CD4-positive, alpha-beta T cell treated with Interleukin-15 for 1 hour (primary cell): ENCODE data around the gene KIAA0319L.
"Not testable (repeated sequence)": the region's sequence is repeated elsewhere in the genome, so short reads cannot be mapped to it uniquely, and the experiment has no call there.

Experiments used
- DNase-seq: peaks from one replicate; pipeline ENCODE4 v3.0.0-alpha.2; 2020

Gene KIAA0319L

DNA sequence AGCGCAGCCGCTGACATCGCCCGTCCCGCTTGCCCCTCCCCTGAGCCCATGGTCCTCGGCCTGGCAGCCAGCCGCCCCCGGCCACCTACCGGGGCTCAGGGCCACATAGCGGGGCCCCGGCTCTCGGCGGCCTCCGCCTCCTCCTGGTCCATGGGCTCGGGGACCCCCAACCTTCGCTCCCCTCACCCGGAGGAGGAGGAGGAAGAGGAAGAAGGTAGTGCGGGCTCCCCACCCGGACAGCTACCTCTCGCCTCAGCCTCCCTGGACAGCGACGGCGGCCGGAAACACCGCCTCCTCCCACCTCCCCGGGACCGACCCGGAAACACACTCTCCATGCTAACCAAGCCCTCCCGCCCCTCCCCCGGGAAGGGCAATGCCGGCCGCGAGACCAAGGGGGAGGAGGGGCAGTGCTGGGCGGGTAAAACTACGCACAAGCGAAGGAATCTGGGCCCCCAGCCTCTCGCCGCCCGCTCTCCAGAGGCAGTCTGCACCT is at the start of gene KIAA0319L:
KIAA0319L (minus strand) TSS at position 286 of the 493 bp plus-strand sequence. CDS start 2,912 bp downstream, outside the sequence.
- DNase-seq = no peak

DNA sequence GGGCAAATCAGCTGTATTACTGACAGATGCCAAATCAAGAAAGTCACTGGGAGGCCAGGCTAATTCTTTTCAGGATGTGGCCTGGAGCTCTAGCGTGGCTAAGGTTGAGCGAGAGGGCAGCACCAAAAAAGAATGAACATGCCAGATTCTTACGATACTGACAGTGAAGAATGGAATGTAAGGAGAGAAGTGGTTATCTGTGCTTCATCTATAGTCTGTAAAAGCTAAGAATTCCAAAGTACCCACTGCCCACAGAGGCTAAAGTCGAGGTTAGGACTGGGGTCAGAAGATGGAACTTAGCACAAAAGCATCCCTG is 48.6 kb upstream of the KIAA0319L start:
- DNase-seq = no peak

DNA sequence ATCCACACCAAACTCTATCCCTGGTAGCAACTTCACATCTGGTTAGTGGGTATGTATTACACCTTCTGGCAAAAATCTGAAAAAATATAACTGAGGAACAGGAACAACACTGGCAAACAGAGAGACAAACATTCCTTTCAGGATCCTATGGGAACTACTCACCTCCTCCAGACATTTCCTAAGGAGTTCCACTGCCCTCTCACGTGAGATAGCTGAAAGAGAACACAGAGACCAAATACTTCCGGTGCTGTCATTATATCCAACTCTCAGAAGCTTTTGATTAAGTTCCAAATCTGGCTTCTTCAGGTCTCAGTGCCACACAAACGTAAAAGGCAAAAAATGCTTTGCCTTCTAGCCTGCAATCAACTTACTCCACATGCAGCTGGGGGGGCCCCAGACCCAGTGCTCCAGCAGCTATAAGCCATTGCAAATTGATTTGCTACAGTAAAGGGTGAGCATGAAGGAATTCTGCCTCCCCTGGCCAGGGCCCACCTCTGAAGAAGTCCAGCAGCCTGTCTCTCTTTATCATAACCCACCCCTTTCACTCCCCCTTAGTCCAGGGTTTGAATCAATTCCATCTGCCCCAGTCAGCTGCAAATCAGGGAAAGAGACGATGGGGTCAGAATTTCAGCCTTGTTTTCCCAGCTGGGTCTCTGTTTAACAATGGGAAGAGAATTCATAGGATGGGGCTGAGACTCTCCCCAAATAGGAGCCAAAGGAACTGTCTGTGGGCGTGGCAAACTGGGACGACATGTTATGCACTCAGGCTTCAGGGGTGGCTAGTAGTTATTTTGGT is 48.1 kb upstream of the KIAA0319L start:
- no peak for DNase-seq

DNA sequence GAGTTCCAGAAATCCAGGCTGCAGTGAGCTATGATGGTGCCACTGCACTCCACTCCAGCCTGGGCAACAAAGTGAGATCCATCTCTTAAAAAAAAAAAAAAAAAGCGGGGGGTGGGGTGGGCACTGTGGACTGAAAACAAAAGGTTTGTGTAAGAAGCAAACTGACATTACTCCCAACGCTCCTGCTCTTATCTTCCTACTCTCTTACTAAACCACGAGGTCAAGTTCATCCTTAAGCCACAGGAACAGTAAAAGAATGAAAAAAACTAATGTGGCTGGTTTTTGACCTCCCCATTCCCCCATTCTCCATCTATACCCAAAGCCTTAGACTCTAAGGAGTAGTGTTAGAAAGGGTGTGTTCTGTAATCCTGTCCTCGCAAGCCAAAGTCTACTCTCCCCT is 46.7 kb upstream of the KIAA0319L start:
- no peak for DNase-seq

DNA sequence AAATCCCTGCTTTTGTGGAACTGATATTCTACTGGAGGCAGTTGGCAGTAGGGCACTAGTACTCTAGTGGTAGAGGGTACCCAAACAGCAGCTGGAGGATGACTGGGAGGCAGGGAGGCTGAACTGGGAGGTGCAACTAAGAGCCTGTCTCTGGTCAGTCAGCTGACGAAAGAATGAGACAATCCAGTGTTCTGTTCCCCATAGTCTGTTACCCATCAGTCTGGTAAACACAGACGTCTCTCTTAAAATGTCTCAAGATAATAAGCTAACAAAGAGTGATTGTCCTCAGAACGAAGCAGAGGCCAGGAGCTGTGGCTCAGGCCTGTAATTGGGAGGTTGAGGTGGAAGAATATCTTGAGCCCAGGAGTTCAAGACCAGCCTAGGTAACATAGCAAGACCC is 46.3 kb upstream of the KIAA0319L start:
- DNase-seq = no peak

DNA sequence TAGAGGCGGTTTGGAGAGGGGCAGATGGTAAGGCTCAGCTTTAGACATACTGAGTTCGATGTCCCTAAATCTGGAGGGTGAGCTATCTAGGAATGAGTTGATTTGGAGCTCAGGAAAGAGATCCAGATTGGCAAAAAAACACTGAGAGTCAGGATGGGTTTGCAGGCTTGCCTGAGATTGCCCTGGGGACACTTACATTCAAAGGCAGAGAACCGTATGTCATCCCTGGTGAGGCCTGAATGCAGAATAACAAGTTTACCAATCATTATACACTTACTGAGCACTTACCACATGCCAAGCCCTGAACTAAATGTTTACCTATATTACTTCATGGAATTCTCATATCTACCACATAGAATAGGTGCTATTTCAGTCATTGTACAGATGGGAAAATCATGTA is 43.4 kb upstream of the KIAA0319L start:
- DNase-seq = no peak

DNA sequence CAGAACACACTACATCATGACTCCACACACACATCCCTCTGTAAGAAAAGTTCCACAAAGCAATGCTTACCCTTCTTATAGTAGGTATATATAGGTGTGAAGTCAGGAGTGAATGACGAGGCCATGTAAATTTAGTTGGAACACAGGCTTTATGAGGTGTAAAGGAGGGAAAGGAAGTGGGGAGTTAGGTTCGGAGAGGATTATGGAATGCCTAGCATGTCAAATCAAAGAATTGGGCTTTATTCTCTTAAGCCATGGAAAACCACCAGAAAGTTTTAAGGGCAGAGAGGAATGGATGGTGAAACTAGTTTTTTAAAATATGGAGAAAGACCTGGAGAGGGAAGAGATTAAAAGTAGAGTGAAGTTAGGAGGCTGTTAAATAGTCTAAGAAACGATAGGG is 42.2 kb upstream of the KIAA0319L start:
- DNase-seq = no peak

DNA sequence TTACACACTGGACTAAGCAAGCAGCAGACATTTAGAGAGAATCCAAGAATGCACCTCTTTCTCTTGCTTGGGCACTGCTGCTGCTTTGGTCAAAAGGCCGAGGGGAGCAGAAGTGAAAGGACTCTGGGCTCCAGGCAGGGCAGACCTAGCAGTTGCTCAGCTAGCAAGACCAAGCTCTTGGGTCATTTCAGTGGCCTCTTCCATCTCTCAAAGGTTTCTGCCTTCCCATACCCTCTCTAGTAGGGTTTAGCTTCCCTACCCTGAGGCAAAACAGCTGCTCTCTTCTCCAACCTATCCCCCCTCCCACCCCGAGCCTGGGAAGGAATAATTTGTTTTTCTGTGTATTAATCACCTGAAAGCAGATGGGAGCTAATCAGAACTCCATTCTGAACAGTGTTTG is 41.7 kb upstream of the KIAA0319L start:
- DNase-seq = no peak

DNA sequence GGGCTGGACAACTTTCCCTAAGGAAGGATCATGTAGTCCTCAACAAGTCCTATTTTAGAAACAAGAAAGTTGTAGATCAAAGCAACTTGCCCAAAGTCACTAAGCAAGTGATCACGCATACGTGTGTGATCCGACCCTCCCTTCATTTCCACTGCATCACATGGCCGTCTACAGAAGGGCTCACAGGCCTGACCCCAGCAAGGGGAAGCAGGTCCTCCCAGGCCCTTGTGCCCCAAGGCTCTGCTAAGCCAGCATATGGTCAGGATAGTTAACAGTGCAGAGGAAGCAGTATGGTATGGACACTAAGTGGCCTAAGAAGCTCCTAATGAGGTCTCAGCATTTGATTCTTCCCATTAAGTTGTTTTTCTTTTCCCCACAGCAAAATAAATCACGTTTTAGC is 40.7 kb upstream of the KIAA0319L start:
- no peak for DNase-seq

DNA sequence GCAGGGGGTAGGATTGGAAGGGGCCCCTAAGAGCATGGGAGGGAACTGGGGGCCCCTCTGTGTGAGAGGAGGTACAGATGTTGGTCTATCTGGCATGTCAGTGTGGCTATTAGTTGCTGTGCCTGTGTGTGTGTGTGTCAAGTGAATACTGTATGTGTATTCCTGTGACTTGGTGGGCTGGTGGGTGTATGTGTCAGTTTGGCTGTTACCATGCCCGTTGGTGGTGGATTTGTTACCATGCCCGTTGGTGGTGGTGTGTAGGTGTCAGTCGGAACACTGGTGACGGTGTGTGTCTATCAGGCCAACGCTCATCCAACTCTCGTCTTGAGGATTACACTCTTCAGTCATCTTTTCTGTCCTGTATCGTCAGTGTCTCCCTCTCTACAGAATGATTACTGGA is 38.5 kb upstream of the KIAA0319L start:
- no peak for DNase-seq

DNA sequence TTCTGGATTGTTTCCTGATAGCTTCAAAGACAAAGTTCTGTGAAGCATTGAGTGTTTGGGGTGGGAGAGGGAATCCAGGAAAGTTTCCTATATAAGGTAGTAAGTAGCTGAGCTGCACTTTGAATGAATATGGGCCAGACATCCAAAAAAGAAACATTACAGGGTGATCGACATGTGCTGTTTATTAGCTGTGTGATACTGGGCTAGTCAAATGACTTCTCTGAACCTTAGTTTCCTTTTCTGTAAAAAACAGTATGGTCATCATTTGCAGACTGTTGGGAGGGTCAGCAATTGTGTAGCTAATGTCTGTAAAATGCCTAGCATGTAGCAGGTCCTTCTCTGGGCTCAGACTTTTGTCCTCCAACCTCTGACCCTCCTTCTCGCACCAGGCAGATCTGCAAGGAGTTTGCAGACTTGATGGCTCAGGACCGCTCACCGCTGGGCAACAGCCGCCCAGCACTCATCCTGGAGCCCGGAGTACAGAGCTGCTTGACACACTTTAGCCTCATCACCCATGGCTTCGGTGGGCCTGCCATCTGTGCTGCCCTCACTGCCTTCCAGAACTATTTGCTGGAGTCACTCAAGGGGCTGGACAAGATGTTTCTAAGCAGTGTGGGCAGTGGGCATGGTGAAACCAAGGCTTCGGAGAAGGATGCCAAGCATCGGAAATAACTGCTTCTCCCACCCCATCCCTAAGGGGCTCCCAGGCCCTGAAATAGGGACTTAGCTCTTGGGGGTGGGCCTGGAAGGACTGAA is 37.0 kb upstream of the KIAA0319L start:
- DNase-seq = no peak

DNA sequence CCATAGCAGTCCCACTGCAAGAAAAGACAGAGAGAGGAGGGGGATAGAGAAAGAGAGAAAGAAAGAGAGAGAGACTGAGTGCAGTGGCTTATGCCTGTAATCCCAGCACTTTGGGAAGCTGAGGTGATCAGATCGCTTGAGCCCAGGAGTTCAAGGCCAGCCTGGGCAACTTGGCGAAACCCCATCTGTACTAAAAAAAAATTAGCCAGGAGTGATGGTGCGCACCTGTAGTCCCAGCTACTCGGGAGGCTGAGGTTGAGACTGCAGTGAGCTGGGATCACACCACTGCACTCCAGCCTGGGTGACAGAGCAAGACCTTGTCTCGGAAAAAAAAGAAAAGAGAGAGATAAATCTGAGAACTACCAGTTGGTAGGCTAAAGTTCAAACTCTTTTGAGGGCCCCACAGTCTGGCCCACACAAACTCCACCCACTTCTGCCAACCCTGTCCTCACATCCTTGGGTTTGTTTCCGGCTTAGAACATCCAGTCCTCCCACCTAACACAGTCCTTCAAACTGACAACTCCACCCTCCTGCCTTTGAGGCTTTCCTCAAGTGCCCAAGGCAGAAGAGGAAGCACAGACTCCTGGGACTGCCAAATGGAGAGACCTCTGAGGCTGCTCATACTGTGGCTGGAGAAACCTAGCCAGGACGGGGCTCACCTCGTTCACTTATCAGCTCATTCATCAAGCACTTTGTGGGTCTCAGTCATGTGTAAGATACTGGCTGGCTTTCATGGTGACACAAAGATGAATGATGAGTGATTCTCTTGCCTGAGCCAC is 36.0 kb upstream of the KIAA0319L start:
- no peak for DNase-seq

DNA sequence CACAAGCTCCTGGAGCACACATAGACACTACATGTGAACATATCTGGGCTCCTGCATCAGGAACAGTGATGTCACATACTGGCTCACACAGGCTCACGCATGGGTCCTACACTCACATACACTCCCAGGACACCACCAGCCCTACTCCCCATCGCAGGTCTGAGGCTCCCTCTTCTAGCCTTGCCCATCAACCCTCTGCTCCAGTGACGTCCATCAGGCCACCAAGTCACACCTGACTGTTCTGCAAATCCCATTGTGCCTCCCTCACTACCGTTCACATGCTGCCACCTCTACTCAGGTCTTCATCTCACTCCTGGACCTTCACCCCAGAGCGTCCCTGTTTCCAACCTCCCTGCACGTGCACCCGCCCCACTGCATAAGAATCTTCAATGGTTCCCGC is 34.0 kb upstream of the KIAA0319L start:
- no peak for DNase-seq

DNA sequence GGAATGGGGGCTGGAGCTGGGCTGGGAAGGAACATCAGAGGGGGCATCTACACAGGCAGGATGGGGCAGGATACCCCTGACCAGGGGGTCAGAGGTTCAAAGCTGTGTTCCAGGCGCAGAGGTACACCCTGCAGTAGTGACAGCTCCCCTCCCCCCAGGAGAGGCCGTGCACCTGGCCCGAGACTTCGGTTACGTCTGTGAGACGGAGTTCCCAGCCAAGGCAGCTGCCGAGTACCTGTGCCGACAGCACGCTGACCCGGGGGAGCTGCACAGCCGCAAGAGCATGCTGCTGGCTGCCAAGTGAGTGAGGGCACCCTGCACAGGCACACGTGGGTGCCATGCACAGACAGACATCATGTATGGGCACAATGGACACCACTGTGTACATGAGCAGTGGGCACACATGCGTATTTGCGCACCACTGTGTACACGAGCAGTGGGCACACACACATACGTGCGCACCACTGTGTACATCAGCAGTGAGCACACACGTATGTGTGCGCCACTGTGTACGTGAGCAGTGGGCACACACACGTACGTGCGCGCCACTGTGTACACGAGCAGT is 33.4 kb upstream of the KIAA0319L start:
- DNase-seq = no peak

DNA sequence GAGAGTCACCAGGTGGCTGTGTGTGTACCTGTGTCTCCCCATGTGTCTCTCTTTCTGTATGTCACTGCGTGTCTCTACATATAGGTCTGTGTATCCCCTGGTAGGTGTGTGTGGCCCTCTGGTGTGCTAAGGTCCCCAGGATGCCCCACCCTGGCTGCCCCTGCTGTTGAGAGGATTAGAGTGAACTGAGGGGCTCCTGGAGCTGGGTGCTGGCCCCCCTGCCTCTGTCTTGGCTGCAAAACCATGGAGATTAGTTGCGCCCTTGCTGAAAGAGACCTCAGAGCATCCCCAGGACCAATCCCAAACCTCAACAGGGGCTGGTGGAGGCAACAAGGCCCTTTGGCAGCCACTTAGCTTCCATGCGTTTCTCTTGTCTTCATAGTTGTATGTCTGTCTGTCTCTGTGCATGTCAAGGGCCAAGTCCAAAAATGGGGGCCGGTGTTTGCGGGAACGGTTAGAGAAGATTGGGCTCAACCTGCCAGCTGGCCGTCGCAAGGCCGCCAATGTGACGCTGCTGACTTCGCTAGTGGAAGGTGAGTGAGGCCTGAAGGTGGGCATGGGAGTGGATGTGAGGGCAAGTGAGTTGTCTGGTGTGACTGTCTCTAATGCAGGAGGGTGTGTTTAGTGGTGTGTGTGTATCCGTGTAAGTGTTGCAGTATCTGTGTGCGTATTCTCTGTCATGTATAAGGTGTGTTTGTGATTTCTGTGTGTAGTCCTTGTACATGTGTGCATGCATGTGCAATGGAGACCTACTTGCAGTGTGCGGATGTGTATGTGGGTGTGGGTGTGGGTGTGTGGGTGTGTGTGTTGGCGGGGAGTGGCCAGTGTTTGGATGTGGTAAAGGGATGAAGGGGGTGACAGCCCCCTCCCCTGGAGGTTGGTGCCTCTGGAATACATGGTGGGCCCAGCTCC is 32.6 kb upstream of the KIAA0319L start:
- no peak for DNase-seq

DNA sequence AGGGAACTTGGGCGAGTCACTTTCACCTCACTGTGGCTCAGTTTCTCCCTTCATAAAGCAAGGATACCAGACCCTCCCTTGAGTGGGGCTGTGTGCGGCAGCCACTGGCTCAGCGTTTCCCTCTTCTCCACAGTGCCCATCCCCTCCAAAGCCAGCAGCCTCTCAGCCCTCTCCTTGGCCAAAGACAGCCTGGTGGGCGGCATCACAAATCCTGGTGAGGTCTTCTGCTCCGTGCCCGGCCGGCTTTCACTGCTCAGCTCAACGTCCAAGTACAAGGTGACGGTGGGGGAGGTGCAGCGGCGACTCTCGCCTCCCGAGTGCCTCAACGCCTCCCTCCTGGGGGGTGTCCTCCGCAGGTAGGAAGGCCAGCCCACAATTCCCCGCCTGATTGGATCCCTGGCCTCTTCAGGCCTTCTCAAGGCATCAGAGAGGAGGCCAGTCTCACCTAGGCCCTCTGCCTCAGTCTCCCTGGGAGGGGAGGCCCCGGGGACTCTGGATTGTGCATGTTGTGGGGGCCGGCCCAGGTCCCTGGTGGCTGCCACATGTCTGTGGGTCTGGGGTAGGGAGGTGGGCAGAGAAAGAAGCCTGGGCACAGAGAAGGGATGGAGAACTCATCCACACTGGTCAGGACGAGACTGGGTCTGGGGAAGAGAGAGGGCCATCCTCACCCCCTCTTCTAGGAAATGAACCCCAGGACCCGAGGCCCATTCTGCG is 31.2 kb upstream of the KIAA0319L start:
- DNase-seq = no peak

DNA sequence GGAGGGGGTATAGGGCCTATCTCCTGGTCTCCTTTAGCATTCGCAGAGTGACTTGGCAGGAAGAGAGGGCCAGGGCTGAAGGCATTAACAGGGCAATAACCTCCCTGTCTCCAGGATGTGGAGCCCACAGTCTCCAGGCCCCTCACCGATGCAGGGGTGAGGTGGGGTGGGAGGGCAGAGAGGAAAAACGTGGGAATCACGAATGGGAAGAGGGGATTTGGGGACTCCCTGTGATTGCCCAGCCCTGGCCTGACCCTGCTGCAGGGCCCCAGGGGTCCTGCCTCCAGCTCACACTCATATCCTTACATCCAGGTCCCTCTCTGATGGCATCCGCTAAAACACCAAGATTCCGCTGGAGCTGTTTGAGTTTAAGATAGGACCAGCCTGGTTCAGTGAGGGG is 30.5 kb upstream of the KIAA0319L start:
- no peak for DNase-seq

DNA sequence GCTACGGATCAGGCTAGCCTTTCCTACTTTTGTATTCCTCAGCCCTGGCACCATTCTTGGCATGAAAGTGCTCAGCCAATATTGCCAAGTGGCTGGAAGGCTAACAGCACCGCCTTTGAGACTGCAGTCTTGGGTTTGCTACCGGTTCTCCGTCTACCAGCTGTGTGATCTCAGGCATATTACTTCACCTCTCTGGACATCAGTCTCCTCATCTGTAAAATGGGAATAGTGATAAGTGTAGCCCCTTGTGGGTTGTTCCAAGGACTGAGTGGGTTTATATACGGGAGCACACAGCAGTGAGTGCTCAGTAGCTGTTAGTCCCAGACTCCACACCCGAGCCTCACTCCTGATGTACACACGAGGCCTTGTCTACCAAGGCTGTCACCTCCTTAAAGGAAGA is 29.6 kb upstream of the KIAA0319L start:
- no peak for DNase-seq

DNA sequence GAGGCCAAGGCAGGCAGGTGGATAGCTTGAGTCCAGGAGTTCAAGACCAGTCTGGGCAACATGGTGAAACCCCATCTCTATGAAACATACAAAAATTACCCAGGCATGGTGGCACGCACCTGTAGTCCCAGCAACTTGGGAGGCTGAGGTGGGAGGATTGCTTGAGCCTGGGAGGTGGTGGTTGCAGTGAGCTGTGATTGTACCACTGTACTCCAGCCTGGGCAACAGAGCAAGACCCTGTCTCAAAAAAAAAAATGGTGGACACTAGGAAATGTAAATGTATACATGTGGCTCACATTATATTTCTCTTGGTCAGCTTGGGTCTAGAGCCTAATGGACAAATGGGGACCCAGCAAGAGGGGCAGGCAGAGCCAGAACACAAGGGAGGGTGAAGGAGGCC is 28.6 kb upstream of the KIAA0319L start:
- not testable (repeated sequence) for DNase-seq

DNA sequence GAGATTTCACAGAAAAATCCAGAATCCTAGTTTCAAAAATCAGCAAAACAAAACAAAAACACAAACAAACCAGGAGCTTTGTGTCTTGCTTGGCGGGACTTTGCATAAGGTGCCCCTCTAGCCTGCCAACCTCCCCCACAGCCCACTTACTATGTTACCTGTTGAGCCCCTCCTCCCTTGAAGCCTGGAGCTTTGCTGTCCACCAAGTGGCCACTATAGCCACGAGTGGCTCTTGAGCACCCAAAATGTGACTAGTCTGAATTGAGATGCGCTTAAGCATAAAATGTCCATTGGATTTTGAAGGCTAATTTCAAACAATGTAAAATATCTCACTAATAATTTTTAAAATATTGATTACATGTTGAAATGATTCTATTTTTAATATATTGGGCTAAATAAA is 28.1 kb upstream of the KIAA0319L start:
- no peak for DNase-seq

DNA sequence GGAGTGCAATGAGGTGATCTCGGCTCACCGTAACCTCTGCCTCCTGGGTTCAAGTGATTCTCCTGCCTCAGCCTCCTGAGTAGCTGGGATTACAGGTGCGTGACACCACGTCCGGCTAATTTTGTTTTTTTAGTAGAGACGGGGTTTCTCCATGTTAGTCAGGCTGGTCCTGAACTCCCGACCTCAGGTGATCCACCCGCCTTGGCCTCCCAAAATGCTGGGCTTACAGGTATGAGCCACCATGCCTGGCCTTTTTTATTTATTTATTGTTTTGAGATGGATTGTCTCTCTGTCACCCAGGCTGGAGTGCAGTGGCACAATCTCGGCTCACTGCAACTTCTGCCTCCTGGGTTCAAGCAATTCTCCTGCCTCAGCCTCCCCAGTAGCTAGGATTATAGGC is 24.4 kb upstream of the KIAA0319L start:
- not testable (repeated sequence) for DNase-seq
